Natural killer cell (primary cell): ENCODE results near the gene SUSD1. TPM values are rescaled to one million over a fixed set of nuclear protein-coding genes. Genes with fewer than 3 reads are reported as not detected.

Experiments used
- ATAC-seq, 3 donors: fragments of 150-1000 bp in 2 of 3; fragments of 200-7000 bp in 1 of 3; cut with Tn5 transposase; 1 replicate in 1 of 3; 2 replicates in 2 of 3; pipeline ENCODE4 v1.10.0; 2021; ENCODE audit warnings: mild to moderate bottlenecking in 2 of 3, moderate library complexity in 2 of 3
- DNase-seq, 2 donors: peaks; one replicate each; pipeline versions ENCODE4 v3.0.0 to v3.0.0-alpha.2; 2013 to 2021; ENCODE audit warnings: mixed read lengths in 1 of 2
- H3K27ac ChIP-seq: one replicate; pipeline ENCODE4 v1.5.1; 2013; ENCODE audit warnings: mild to moderate bottlenecking, low read length
- H3K27me3 ChIP-seq: one replicate; pipeline ENCODE4 v1.6.1; 2013; ENCODE audit warnings: low read length; ENCODE audit not compliant: control insufficient read depth, insufficient read depth
- H3K36me3 ChIP-seq: one replicate; pipeline ENCODE4 v1.6.1; 2013; ENCODE audit warnings: low read length; ENCODE audit not compliant: control insufficient read depth, insufficient read depth
- H3K4me1 ChIP-seq: one replicate; pipeline ENCODE4 v1.6.1; 2013; ENCODE audit warnings: low read length; ENCODE audit not compliant: control insufficient read depth, insufficient read depth
- H3K4me3 ChIP-seq: one replicate; pipeline ENCODE4 v1.5.1; 2013; ENCODE audit warnings: low read length
- H3K9me3 ChIP-seq: one replicate; pipeline ENCODE4 v1.6.1; 2013; ENCODE audit warnings: low read length; ENCODE audit not compliant: control insufficient read depth, insufficient read depth
- H3K27ac Mint-ChIP-seq, 2 donors: one replicate each; pipeline ENCODE4 v1.8.0; 2022; ENCODE audit warnings: mild to moderate bottlenecking in 2 of 2, mixed read lengths in 2 of 2, moderate library complexity in 1 of 2
- H3K27me3 Mint-ChIP-seq, 2 donors: one replicate each; pipeline ENCODE4 v1.8.0; 2022; ENCODE audit warnings: low read depth in 2 of 2, mixed read lengths in 2 of 2
- H3K36me3 Mint-ChIP-seq: one replicate; pipeline ENCODE4 v1.8.0; 2022; ENCODE audit warnings: mixed read lengths
- H3K4me1 Mint-ChIP-seq, 2 donors: one replicate each; pipeline ENCODE4 v1.8.0; 2022; ENCODE audit warnings: mixed read lengths in 2 of 2
- H3K4me3 Mint-ChIP-seq: one replicate; pipeline ENCODE4 v1.8.0; 2022; ENCODE audit warnings: mild to moderate bottlenecking, moderate library complexity, mixed read lengths
- H3K9me3 Mint-ChIP-seq, 2 donors: one replicate each; pipeline ENCODE4 v1.8.0; 2022; ENCODE audit warnings: mixed read lengths in 2 of 2
- CTCF ChIP-seq: fragments of 200-600 bp; IDR thresholded peaks from one replicate; pipeline ENCODE4 v1.8.0; 2022; ENCODE audit warnings: antibody characterized with exemption
- WGBS: methylation state at CpG from one replicate; pipeline ENCODE4 v1.1.7; 2013; ENCODE audit warnings: missing lambda C conversion rate; ENCODE audit not compliant: insufficient coverage; 5-methylcytosine and 5-hydroxymethylcytosine counted together
- intact Hi-C: fragments of 100-400 bp; cut with micrococcal nuclease; formaldehyde crosslinking; loops from one replicate; pipeline ENCODE4 v1.14.2; 2022
- total RNA-seq, 4 donors: library from RNA; stranded (reverse); fragments of 120-200 nt in 1 of 4; gene quantifications; one replicate each; pipeline versions ENCODE4 v1.2.3 to v1.2.4, GENCODE V29; 2013 to 2022

The SUSD1 gene
- total RNA-seq, 3 donors from 2014 or later (not counting 1 experiment from before 2014, with no cell fraction given) = 74.1 to 97.4 (median 86.9) TPM

GRCh38 chr9:112175796-112176315 lies 759 bp upstream of the SUSD1 start:
- no peaks in the 10 kb centered on the region for H3K27me3 Mint-ChIP-seq
- no peaks in the 10 kb centered on the region for H3K9me3 Mint-ChIP-seq
- peak overlapping the region; percentile 82 to 97 for H3K27ac Mint-ChIP-seq
- ATAC-seq (no peak), DNase-seq (peak in 1 of 2 donors; percentile 43)
- Histone ChIP-seq H3K4me3 (no peak overlapping the region), H3K9me3 (no peaks in the 10 kb centered on the region), H3K36me3 (no peaks in the 10 kb centered on the region), H3K27ac (peak overlapping the region; percentile 82), H3K27me3 (no peaks in the 10 kb centered on the region), H3K4me1 (peaks cover 77% of the 10 kb centered on the region)
- TF ChIP-seq CTCF = no peak
- intact Hi-C loops = loop anchor here (2.0 to 10.0 kb wide), 3 partner anchors 54 to 579 kb away; partner anchors contain the start of genes PTBP3 and SNX30
- H3K4me3 Mint-ChIP-seq = peak overlapping the region; percentile 88
- 81% methylated on average over 12 of the region's 17 CpGs for WGBS
- no peaks in the 10 kb centered on the region for H3K36me3 Mint-ChIP-seq
- peaks cover 74 to 83% of the 10 kb centered on the region in 2 donors for H3K4me1 Mint-ChIP-seq

GRCh38 chr9:112174222-112174964 lies 704 bp downstream of the SUSD1 start:
- Mint-ChIP-seq H3K9me3 (no peaks in the 10 kb centered on the region), H3K4me3 (peak overlapping the region; percentile 92), H3K27me3 (no peaks in the 10 kb centered on the region), H3K36me3 (no peaks in the 10 kb centered on the region), H3K4me1 (peaks cover 78 to 89% of the 10 kb centered on the region in 2 donors), H3K27ac (peak overlapping the region; percentile 94 to 96)
- WGBS = 2% methylated on average over 40 of the region's 42 CpGs
- Histone ChIP-seq H3K27me3 (no peaks in the 10 kb centered on the region), H3K4me1 (peaks cover 69% of the 10 kb centered on the region), H3K9me3 (no peaks in the 10 kb centered on the region), H3K27ac (peak overlapping the region; percentile 50), H3K36me3 (no peaks in the 10 kb centered on the region), H3K4me3 (peak overlapping the region; percentile 33)
- intact Hi-C loops = loop anchor here (1.0 to 10.0 kb wide), 2 partner anchors 278 to 580 kb away; partner anchors contain the start of genes SNX30 and UGCG
- peak; percentile 84 to 85 for DNase-seq
- ATAC-seq = peak; percentile 76 to 91 (median 82)
- TF ChIP-seq CTCF = no peak

DNA sequence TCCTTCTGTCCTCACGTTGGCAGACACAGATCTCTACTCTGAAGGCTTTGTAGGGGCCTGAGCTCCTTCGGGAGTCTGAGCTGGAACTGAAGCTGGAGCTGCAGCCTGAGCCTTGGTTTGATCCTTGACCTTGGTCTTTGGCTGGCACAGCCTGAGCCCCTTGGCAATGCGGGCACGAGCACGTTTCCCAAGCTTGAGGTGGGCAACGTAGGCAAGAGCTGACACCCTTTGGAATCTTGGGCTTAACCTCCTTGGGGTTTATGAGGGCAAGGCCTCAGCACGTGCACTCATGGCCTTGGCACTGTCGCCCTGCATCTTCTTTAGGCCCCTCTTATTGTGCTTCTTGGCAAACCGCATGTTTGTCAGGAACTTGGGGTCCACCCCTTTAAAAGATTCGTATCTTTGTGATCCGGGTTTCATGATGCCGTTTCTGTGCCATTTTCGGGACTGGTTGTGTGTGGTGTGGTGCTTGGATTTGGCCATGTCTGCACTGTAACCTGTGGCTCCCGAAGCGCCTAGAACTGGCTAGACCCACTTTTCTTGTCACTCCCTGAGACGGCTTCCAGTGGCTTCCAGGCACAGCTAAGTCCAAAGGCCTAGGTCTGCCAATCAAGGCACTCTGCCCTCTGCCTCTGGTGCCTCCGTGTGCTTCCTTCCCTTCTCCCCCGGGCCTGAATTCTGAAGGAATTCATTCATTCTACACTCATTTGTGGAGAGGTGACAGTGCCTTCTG lies 1.4 kb downstream of the SUSD1 start:
- peak overlapping the region; percentile 33 for H3K4me3 ChIP-seq
- ATAC-seq (no peak), DNase-seq (peak in 1 of 2 donors; percentile 3)
- H3K36me3 Mint-ChIP-seq = no peaks in the 10 kb centered on the region
- H3K27me3 ChIP-seq = no peaks in the 10 kb centered on the region
- H3K4me3 Mint-ChIP-seq = peak overlapping the region; percentile 92
- no peaks in the 10 kb centered on the region for H3K27me3 Mint-ChIP-seq
- no peak for TF ChIP-seq CTCF
- H3K27ac ChIP-seq = peak overlapping the region; percentile 50
- no peaks in the 10 kb centered on the region for H3K36me3 ChIP-seq
- H3K4me1 Mint-ChIP-seq = peaks cover 84 to 95% of the 10 kb centered on the region in 2 donors
- no peaks in the 10 kb centered on the region for H3K9me3 Mint-ChIP-seq
- no peaks in the 10 kb centered on the region for H3K9me3 ChIP-seq
- intact Hi-C loops = loop anchor here (1.0 to 10.0 kb wide), 2 partner anchors 277 to 581 kb away; partner anchors contain the start of genes SNX30 and UGCG
- H3K4me1 ChIP-seq = peaks cover 64% of the 10 kb centered on the region
- H3K27ac Mint-ChIP-seq = peak overlapping the region; percentile 94 to 96
- 90% methylated on average over 18 of the region's 18 CpGs for WGBS
